Hepatocyte (in vitro differentiated cells): ENCODE data around the gene LRRD1.

Experiments used
- EZH2 ChIP-seq: fragments of 200-600 bp; sonication (generic); IDR thresholded peaks from 2 replicates; pipeline ENCODE4 v1.6.1; 2016; ENCODE audit warnings: antibody characterized with exemption, mild to moderate bottlenecking, borderline replicate concordance
- TF ChIP-seq, protein P1 (sequence below): fragments of 200-600 bp; sonication (generic); IDR thresholded peaks from 2 replicates; pipeline ENCODE4 v1.5.1; 2016; ENCODE audit warnings: antibody characterized with exemption, mild to moderate bottlenecking; ENCODE audit not compliant: poor library complexity

- no peak for TF ChIP-seq EZH2
- TF ChIP-seq, protein P1, sequence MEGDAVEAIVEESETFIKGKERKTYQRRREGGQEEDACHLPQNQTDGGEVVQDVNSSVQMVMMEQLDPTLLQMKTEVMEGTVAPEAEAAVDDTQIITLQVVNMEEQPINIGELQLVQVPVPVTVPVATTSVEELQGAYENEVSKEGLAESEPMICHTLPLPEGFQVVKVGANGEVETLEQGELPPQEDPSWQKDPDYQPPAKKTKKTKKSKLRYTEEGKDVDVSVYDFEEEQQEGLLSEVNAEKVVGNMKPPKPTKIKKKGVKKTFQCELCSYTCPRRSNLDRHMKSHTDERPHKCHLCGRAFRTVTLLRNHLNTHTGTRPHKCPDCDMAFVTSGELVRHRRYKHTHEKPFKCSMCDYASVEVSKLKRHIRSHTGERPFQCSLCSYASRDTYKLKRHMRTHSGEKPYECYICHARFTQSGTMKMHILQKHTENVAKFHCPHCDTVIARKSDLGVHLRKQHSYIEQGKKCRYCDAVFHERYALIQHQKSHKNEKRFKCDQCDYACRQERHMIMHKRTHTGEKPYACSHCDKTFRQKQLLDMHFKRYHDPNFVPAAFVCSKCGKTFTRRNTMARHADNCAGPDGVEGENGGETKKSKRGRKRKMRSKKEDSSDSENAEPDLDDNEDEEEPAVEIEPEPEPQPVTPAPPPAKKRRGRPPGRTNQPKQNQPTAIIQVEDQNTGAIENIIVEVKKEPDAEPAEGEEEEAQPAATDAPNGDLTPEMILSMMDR: no peak
These were observed 83.6 kb downstream of the LRRD1 start for GRCh38 chr7:92095380-92095779.
